NCI-H1694 (cell line): ENCODE results near the gene TMPO.
"Not testable (repeated sequence)": the region's sequence is repeated elsewhere in the genome, so short reads cannot be mapped to it uniquely, and the experiment has no call there.

ENCODE experiments used
- DNase-seq: peaks from one replicate; lab custom pipeline; 2025; lab: John Stamatoyannopoulos, UW

The TMPO gene

GRCh38 chr12:98515287-98516110 lies at the start of gene TMPO:
Gene TMPO (plus strand): TSS chr12:98515590. CDS start chr12:98515868, 278 bp downstream.
- DNase-seq = peak; percentile 81

- no peak for DNase-seq
Measured at GRCh38 chr12:98465950-98466602, 49.3 kb upstream of the TMPO start.

GRCh38 chr12:98466640-98467400 lies 48.6 kb upstream of the TMPO start:
- no peak for DNase-seq

GRCh38 chr12:98469109-98469508 lies 46.3 kb upstream of the TMPO start:
- no peak for DNase-seq

GRCh38 chr12:98470469-98471082 lies 44.8 kb upstream of the TMPO start:
- DNase-seq = no peak

- no peak for DNase-seq
Measured at GRCh38 chr12:98471085-98471484, 44.3 kb upstream of the TMPO start.

GRCh38 chr12:98475565-98475908 lies 39.9 kb upstream of the TMPO start:
- no peak for DNase-seq

- no peak for DNase-seq
Measured at GRCh38 chr12:98478606-98479005, 36.8 kb upstream of the TMPO start.

GRCh38 chr12:98483621-98484503 lies 31.5 kb upstream of the TMPO start:
- no peak for DNase-seq

GRCh38 chr12:98485792-98486340 lies 29.5 kb upstream of the TMPO start:
- DNase-seq = peak; percentile 23

GRCh38 chr12:98488416-98488815 lies 27.0 kb upstream of the TMPO start:
- not testable (repeated sequence) for DNase-seq

GRCh38 chr12:98489176-98489575 lies 26.2 kb upstream of the TMPO start:
- DNase-seq = no peak

GRCh38 chr12:98490501-98491453 lies 24.6 kb upstream of the TMPO start:
- DNase-seq = peak; percentile 74

- DNase-seq = no peak
Measured at GRCh38 chr12:98492580-98493140, 22.7 kb upstream of the TMPO start.

- not testable (repeated sequence) for DNase-seq
Measured at GRCh38 chr12:98501266-98501629, 14.1 kb upstream of the TMPO start.

GRCh38 chr12:98503342-98503591 lies 12.1 kb upstream of the TMPO start:
- DNase-seq = peak; percentile 92

- DNase-seq = peak; percentile 78
Measured at GRCh38 chr12:98503592-98504367, 11.6 kb upstream of the TMPO start.

GRCh38 chr12:98504368-98504617 lies 11.1 kb upstream of the TMPO start:
- no peak for DNase-seq

- DNase-seq = no peak
Measured at GRCh38 chr12:98509063-98509462, 6.3 kb upstream of the TMPO start.
